SKM-1 (cell line): ENCODE data around the gene LSM7.

ENCODE experiments used
- DNase-seq: peaks from one replicate; lab custom pipeline; 2025; ENCODE audit not compliant: unreplicated experiment; lab: John Stamatoyannopoulos, UW

LSM7 gene

GRCh38 chr19:2305452-2306280 lies 22.7 kb downstream of the LSM7 start:
- no peak for DNase-seq

- DNase-seq, result no peak
Observed at GRCh38 chr19:2303211-2303798, 25.1 kb downstream of the LSM7 start.

- DNase-seq, result no peak
Observed at GRCh38 chr19:2302319-2303210, 25.8 kb downstream of the LSM7 start.

- no peak for DNase-seq
Observed at GRCh38 chr19:2300533-2300932, 27.9 kb downstream of the LSM7 start.

- no peak for DNase-seq
Observed at GRCh38 chr19:2296141-2296540, 32.2 kb downstream of the LSM7 start.

- DNase-seq, result no peak
Observed at GRCh38 chr19:2294687-2295335, 33.6 kb downstream of the LSM7 start.

- no peak for DNase-seq
Observed at GRCh38 chr19:2291185-2291751, 37.1 kb downstream of the LSM7 start.

GRCh38 chr19:2290441-2291184 lies 37.8 kb downstream of the LSM7 start:
- no peak for DNase-seq

- peak; percentile 97 for DNase-seq
Observed at GRCh38 chr19:2289714-2290435, 38.5 kb downstream of the LSM7 start.

- no peak for DNase-seq
Observed at GRCh38 chr19:2288818-2289713, 39.3 kb downstream of the LSM7 start.

- peak; percentile 65 for DNase-seq
Observed at GRCh38 chr19:2288338-2288817, 40.0 kb downstream of the LSM7 start.

GRCh38 chr19:2287585-2288337 lies 40.6 kb downstream of the LSM7 start:
- DNase-seq, result no peak

- DNase-seq, result no peak
Observed at GRCh38 chr19:2286402-2287140, 41.8 kb downstream of the LSM7 start.

GRCh38 chr19:2283835-2284507 lies 44.4 kb downstream of the LSM7 start:
- DNase-seq, result no peak

- DNase-seq, result no peak
Observed at GRCh38 chr19:2282862-2283237, 45.5 kb downstream of the LSM7 start.

- DNase-seq, result no peak
Observed at GRCh38 chr19:2282062-2282861, 46.1 kb downstream of the LSM7 start, which contains the start of gene PEAK3. TSS of gene PEAK3 (minus strand) at chr19:2282175. CDS start at chr19:2280931, 1,244 bp downstream.
